Hepatocyte (in vitro differentiated cells): Measurements from ENCODE around the gene TIMMDC1. TPM values are rescaled to one million over a fixed set of nuclear protein-coding genes. Genes with fewer than 3 reads are reported as not detected.

Source experiments
- DNase-seq: peaks from one replicate; pipeline ENCODE4 v3.0.0-alpha.2; 2016; ENCODE audit warnings: low spot score
- H2AFZ ChIP-seq: fragments of 200-600 bp; sonication (generic); 2 replicates; pipeline ENCODE4 v1.6.0; 2016; ENCODE audit warnings: antibody characterized with exemption, mild to moderate bottlenecking
- H3K27ac ChIP-seq: fragments of 200-600 bp; sonication (generic); 2 replicates; pipeline ENCODE4 v1.5.1; 2016; ENCODE audit warnings: mild to moderate bottlenecking
- H3K27me3 ChIP-seq: fragments of 200-600 bp; sonication (generic); 2 replicates; pipeline ENCODE4 v1.6.1; 2016
- H3K36me3 ChIP-seq: fragments of 200-600 bp; sonication (generic); replicated peaks from 2 replicates; pipeline ENCODE4 v1.5.1; 2016; ENCODE audit warnings: low read depth; ENCODE audit not compliant: insufficient read depth
- H3K4me1 ChIP-seq: fragments of 200-600 bp; sonication (generic); 2 replicates; pipeline ENCODE4 v1.5.1; 2016; ENCODE audit warnings: mild to moderate bottlenecking, moderate library complexity; ENCODE audit not compliant: insufficient read depth
- H3K4me2 ChIP-seq: fragments of 200-600 bp; sonication (generic); 2 replicates; pipeline ENCODE4 v1.6.0; 2016
- H3K4me3 ChIP-seq: fragments of 200-600 bp; sonication (generic); 2 replicates; pipeline ENCODE4 v1.5.1; 2016; ENCODE audit warnings: mild to moderate bottlenecking
- H3K79me2 ChIP-seq: fragments of 200-600 bp; sonication (generic); 2 replicates; pipeline ENCODE4 v1.6.0; 2017; ENCODE audit warnings: mild to moderate bottlenecking
- H3K9me2 ChIP-seq: fragments of 200-600 bp; sonication (generic); replicated peaks from 2 replicates; pipeline ENCODE4 v1.6.0; 2017; ENCODE audit warnings: mild to moderate bottlenecking; ENCODE audit not compliant: insufficient read depth
- H3K9me3 ChIP-seq: fragments of 200-600 bp; sonication (generic); 2 replicates; pipeline ENCODE4 v1.5.1; 2016; ENCODE audit warnings: low read depth, mild to moderate bottlenecking
- H4K20me1 ChIP-seq: fragments of 200-600 bp; sonication (generic); 2 replicates; pipeline ENCODE4 v1.6.0; 2016; ENCODE audit warnings: mild to moderate bottlenecking; ENCODE audit not compliant: insufficient read depth, poor library complexity, severe bottlenecking
- CTCF ChIP-seq: fragments of 200-600 bp; sonication (generic); IDR thresholded peaks from 2 replicates; pipeline ENCODE4 v1.5.1; 2016; ENCODE audit warnings: antibody characterized with exemption, mild to moderate bottlenecking; ENCODE audit not compliant: poor library complexity
- EZH2 ChIP-seq: fragments of 200-600 bp; sonication (generic); IDR thresholded peaks from 2 replicates; pipeline ENCODE4 v1.6.1; 2016; ENCODE audit warnings: antibody characterized with exemption, mild to moderate bottlenecking, borderline replicate concordance
- EZH2phosphoT487 ChIP-seq: fragments of 200-600 bp; sonication (generic); IDR thresholded peaks from one replicate; pipeline ENCODE4 v1.6.1; 2018; ENCODE audit warnings: antibody characterized with exemption, mild to moderate bottlenecking, low read depth, moderate library complexity; ENCODE audit not compliant: unreplicated experiment, severe bottlenecking
- WGBS: methylation state at CpG from one replicate; pipeline ENCODE4 v1.1.6; 2016; ENCODE audit warnings: low lambda C conversion rate; ENCODE audit errors: missing lambda C conversion rate; 5-methylcytosine and 5-hydroxymethylcytosine counted together
- polyA plus RNA-seq: library from polyadenylated mRNA; unstranded; fragments of >200 nt; fragmentation: Nextera tagmentation; extraction: Ambion mirVana; gene quantifications from 2 replicates; pipeline ENCODE4 v1.2.1, GENCODE V29; 2016
- total RNA-seq: library from RNA; depleted of rRNA; stranded (reverse); fragments of >200 nt; gene quantifications from 2 replicates; pipeline ENCODE4 v1.2.3, GENCODE V29; 2014

Gene TIMMDC1
- total and polyA plus RNA-seq, 2 experiments from 2014 or later: 47.8 to 140 TPM

- TF ChIP-seq EZH2phosphoT487 (no peak), EZH2 (no peak), CTCF (no peak)
Observed at GRCh38 chr3:119508172-119508845, 10.0 kb downstream of the TIMMDC1 start.

GRCh38 chr3:119510690-119511089, 12.3 kb downstream of the TIMMDC1 start:
- Histone ChIP-seq H2AFZ (no peak overlapping the region), H3K4me1 (no peaks in the 10 kb centered on the region), H4K20me1 (no peaks in the 10 kb centered on the region), H3K9me2 (no peaks in the 10 kb centered on the region), H3K27ac (no peak overlapping the region), H3K4me2 (no peak overlapping the region), H3K4me3 (no peak overlapping the region), H3K79me2 (peaks cover 3% of the 10 kb centered on the region), H3K36me3 (peaks cover 3% of the 10 kb centered on the region), H3K9me3 (no peaks in the 10 kb centered on the region), H3K27me3 (no peaks in the 10 kb centered on the region)
- DNase-seq: no peak
- no peak for TF ChIP-seq EZH2
- TF ChIP-seq EZH2phosphoT487: no peak
- no peak for TF ChIP-seq CTCF

More at GRCh38 chr3:119508172-119508845, 10.0 kb downstream of the TIMMDC1 start:
- no peaks in the 10 kb centered on the region for H3K9me3 ChIP-seq
- DNase-seq: no peak
- H3K4me2 ChIP-seq: no peak overlapping the region
- H3K4me3 ChIP-seq: no peak overlapping the region
- peaks cover 3% of the 10 kb centered on the region for H3K36me3 ChIP-seq
- H3K4me1 ChIP-seq: no peaks in the 10 kb centered on the region
- H3K27me3 ChIP-seq: no peaks in the 10 kb centered on the region
- H3K79me2 ChIP-seq: peaks cover 6% of the 10 kb centered on the region
- 89% methylated on average over 1 of the region's 1 CpG for WGBS
- H4K20me1 ChIP-seq: no peaks in the 10 kb centered on the region
- no peak overlapping the region for H2AFZ ChIP-seq
- H3K9me2 ChIP-seq: no peaks in the 10 kb centered on the region
- no peak overlapping the region for H3K27ac ChIP-seq

- no peak overlapping the region for H3K4me2 ChIP-seq
- no peaks in the 10 kb centered on the region for H3K36me3 ChIP-seq
- H4K20me1 ChIP-seq: no peaks in the 10 kb centered on the region
Observed at GRCh38 chr3:119514637-119515036, 16.3 kb downstream of the TIMMDC1 start.

More at GRCh38 chr3:119514637-119515036, 16.3 kb downstream of the TIMMDC1 start:
- no peak for DNase-seq
- H3K27me3 ChIP-seq: no peaks in the 10 kb centered on the region
- no peaks in the 10 kb centered on the region for H3K9me2 ChIP-seq
- no peak for TF ChIP-seq EZH2
- no peak for TF ChIP-seq CTCF
- TF ChIP-seq EZH2phosphoT487: no peak
- H3K4me3 ChIP-seq: no peak overlapping the region
- WGBS: 88% methylated on average over 2 of the region's 2 CpGs
- H3K9me3 ChIP-seq: no peaks in the 10 kb centered on the region
- H2AFZ ChIP-seq: no peak overlapping the region
- no peak overlapping the region for H3K27ac ChIP-seq
- H3K79me2 ChIP-seq: no peaks in the 10 kb centered on the region
- H3K4me1 ChIP-seq: no peaks in the 10 kb centered on the region
